Measurements from ENCODE around the gene ADAM12. TPM values are rescaled to one million over a fixed set of nuclear protein-coding genes. Genes with fewer than 3 reads are reported as not detected.

ADAM12 gene
- total RNA-seq, 1 donor from 2014 or later, result 0.98 TPM

DNA sequence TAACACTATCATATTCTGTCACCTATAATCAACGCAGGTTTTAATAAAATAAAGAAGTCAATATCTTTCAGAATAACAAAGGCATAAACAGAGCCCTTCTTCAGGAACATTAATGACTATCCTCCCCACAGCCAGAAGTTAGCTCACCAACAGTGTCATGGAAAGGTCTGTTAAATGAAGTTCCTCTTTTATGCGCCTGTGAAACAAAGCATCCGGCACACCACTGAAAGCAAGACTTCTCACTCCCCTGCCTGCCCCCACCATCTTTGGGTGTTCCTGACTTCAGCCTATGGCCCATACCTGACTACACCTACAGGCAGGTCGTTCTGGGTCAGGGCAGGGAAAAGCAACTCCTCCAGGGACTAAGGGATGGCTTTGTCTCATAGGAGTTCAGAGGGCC lies 286.5 kb downstream of the ADAM12 start:
- Histone ChIP-seq H3K27ac (no peak overlapping the region), H3K27me3 (no peaks in the 10 kb centered on the region), H3K36me3 (no peaks in the 10 kb centered on the region), H3K4me3 (no peak overlapping the region), H3K9me3 (no peaks in the 10 kb centered on the region), H3K4me1 (no peaks in the 10 kb centered on the region)
- no peak for DNase-seq
- ATAC-seq, result peak; percentile 77
- TF ChIP-seq, protein P1, sequence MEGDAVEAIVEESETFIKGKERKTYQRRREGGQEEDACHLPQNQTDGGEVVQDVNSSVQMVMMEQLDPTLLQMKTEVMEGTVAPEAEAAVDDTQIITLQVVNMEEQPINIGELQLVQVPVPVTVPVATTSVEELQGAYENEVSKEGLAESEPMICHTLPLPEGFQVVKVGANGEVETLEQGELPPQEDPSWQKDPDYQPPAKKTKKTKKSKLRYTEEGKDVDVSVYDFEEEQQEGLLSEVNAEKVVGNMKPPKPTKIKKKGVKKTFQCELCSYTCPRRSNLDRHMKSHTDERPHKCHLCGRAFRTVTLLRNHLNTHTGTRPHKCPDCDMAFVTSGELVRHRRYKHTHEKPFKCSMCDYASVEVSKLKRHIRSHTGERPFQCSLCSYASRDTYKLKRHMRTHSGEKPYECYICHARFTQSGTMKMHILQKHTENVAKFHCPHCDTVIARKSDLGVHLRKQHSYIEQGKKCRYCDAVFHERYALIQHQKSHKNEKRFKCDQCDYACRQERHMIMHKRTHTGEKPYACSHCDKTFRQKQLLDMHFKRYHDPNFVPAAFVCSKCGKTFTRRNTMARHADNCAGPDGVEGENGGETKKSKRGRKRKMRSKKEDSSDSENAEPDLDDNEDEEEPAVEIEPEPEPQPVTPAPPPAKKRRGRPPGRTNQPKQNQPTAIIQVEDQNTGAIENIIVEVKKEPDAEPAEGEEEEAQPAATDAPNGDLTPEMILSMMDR (IDR thresholded peaks at IDR 0.05), result no peak
- intact Hi-C loops (cut with DNase I), result no loop called here

GRCh38 chr10:126101325-126101724 lies 287.0 kb downstream of the ADAM12 start:
- Histone ChIP-seq H3K27me3 (no peaks in the 10 kb centered on the region), H3K4me3 (no peak overlapping the region), H3K36me3 (no peaks in the 10 kb centered on the region), H3K27ac (no peak overlapping the region), H3K9me3 (no peaks in the 10 kb centered on the region), H3K4me1 (no peaks in the 10 kb centered on the region)
- no peak for ATAC-seq
- TF ChIP-seq, protein P1 (IDR thresholded peaks at IDR 0.05), result no peak
- DNase-seq, result no peak
- intact Hi-C loops (cut with DNase I), result no loop called here

- no peaks in the 10 kb centered on the region for H3K27me3 ChIP-seq
- intact Hi-C loops (cut with DNase I), result no loop called here
- TF ChIP-seq, protein P1 (IDR thresholded peaks at IDR 0.05), result no peak
- no peak overlapping the region for H3K4me3 ChIP-seq
- no peaks in the 10 kb centered on the region for H3K36me3 ChIP-seq
- no peak overlapping the region for H3K27ac ChIP-seq
- no peaks in the 10 kb centered on the region for H3K9me3 ChIP-seq
- ATAC-seq, result no peak
- H3K4me1 ChIP-seq, result no peaks in the 10 kb centered on the region
- DNase-seq, result no peak
Measured at GRCh38 chr10:126099366-126099765, 288.9 kb downstream of the ADAM12 start.

- intact Hi-C loops (cut with DNase I), result no loop called here
- ATAC-seq (no peak), DNase-seq (no peak)
- H3K9me3 ChIP-seq, result no peaks in the 10 kb centered on the region
- H3K27me3 ChIP-seq, result no peaks in the 10 kb centered on the region
- no peak overlapping the region for H3K27ac ChIP-seq
- no peaks in the 10 kb centered on the region for H3K4me1 ChIP-seq
- TF ChIP-seq, protein P1 (IDR thresholded peaks at IDR 0.05), result no peak
- H3K4me3 ChIP-seq, result no peak overlapping the region
- H3K36me3 ChIP-seq, result no peaks in the 10 kb centered on the region
Measured at GRCh38 chr10:126098226-126098581, 290.1 kb downstream of the ADAM12 start.

GRCh38 chr10:126097558-126098225 lies 290.6 kb downstream of the ADAM12 start:
- Histone ChIP-seq H3K27me3 (no peaks in the 10 kb centered on the region), H3K4me3 (no peak overlapping the region), H3K4me1 (no peaks in the 10 kb centered on the region), H3K36me3 (no peaks in the 10 kb centered on the region), H3K9me3 (no peaks in the 10 kb centered on the region), H3K27ac (no peak overlapping the region)
- ATAC-seq, result no peak
- intact Hi-C loops (cut with DNase I), result no loop called here
- no peak for DNase-seq
- TF ChIP-seq, protein P1 (IDR thresholded peaks at IDR 0.05), result no peak

DNA sequence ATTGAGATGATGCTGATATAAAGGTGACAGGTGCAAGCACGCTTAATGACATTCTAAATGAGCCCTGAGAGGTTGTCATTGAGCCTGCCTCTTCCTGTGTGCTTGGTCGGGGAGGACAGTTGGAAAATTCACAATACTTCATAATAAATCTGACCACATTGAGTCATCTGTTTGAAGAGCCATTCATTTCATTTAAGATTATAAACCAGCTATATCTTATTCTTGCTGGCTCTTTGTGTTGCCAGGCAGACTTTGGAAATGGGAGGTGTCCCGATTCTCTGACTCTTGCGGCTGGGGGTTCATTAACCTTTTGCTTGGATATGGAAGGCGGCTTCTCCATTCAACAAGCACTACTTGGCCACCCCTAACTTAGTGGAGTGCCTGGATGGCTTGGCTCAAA lies 293.7 kb downstream of the ADAM12 start:
- Histone ChIP-seq H3K9me3 (no peaks in the 10 kb centered on the region), H3K4me3 (no peak overlapping the region), H3K4me1 (no peaks in the 10 kb centered on the region), H3K27me3 (no peaks in the 10 kb centered on the region), H3K36me3 (no peaks in the 10 kb centered on the region), H3K27ac (no peak overlapping the region)
- TF ChIP-seq, protein P1 (IDR thresholded peaks at IDR 0.05), result no peak
- ATAC-seq (no peak), DNase-seq (no peak)
- intact Hi-C loops (cut with DNase I), result no loop called here

Data from upper lobe of right lung (tissue), 1 donor.